SW 1271 (cell line): ENCODE measurements around the gene SAMD4A.

ENCODE experiments used
- DNase-seq, 2 experiments: peaks; one replicate each; lab custom pipeline; 2025; lab: John Stamatoyannopoulos, UW

SAMD4A gene

GRCh38 chr14:54828037-54828436 is 261.1 kb downstream of the SAMD4A start:
- DNase-seq = no peak

DNA sequence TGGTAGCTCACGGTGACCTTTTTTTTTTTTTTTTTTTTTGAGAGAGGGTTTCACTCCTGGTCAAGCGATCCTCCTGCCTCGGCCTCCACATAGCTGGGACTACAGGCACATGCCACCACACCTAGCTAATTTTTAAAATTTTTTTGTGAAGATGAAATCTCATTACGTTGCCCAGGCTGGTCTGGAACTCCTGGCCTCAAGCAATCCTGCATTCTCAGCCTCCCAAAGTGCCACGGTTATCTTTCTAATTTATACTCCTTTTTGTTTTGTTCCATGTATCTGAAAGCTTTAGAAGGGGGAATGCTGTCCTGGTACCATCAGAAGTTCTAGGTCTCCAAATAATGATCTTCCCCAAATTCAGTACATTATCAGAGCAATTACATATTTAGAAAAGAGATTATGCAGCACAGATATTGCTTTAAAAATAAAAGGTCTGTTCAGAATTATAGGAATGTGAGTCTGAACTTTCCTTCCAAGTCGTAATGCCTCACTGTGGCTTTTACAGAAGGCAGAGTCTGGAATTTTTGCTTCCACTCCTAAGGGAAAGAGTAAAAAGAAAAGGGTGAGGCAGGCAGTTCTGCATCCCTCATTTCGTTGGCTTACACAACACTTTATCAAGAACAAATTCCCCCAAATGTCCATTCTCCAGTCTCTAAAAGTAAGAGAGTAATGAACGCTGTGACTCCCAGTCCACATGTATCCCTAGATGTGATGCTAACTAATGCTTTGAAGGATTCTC is 262.7 kb downstream of the SAMD4A start:
- no peak for DNase-seq

DNA sequence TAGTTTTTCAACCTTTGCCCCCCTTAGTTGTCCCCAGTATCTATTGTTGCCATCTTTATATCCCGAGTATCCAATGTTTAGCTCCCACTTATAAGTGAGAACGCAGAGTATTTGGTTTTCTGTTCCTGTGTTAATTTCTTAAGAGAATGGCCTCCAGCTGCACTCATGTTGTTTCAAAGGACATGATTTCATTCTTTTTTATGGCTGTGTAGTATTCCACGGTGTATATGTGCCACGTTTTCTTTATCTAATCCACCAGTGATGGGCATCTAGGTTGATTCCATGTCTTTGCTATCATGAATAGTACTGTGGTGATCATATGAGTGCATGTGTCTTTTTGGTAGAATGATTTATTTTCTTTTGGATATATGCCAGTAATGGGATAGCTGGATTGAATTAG is 263.7 kb downstream of the SAMD4A start:
- DNase-seq = no peak

GRCh38 chr14:54834081-54834480 is 267.2 kb downstream of the SAMD4A start:
- DNase-seq = no peak

DNA sequence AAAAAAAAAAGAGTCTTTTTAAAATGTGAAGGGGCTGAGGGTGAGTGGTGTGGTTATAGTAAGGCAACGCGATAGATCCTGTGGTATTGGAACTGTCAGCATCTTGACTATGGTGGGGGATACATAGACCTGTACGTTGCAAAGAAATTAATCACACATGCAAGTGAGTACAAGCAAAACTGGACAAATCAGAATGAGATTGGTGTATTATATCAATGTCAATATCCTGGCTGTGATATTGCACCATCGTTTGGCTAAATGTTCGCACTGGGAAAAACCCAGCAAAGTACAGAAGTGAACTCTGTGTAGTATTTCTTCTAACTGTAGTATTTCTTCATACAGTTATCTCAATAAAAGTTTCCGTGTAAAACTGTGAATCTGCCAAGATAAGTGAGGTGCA is 267.8 kb downstream of the SAMD4A start:
- no peak for DNase-seq

DNA sequence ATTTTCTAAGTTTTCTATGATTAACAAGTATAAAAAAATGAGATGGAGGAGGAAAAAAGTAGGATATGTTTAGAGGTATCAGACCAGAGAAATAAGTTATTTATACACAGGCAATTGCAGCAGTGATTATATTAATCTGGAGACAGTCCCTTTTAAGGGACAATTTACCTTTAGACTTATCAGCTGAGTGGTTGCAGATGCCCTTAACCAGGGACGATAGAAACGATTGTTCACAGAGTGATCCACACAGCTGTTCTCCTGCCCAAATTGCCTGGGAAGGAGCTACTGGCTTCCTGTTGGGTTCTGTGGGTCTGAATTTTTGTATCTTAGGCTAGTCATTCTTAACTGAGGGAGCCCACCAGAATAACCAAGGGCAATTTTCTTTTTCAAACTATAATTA is 269.3 kb downstream of the SAMD4A start:
- no peak for DNase-seq

DNA sequence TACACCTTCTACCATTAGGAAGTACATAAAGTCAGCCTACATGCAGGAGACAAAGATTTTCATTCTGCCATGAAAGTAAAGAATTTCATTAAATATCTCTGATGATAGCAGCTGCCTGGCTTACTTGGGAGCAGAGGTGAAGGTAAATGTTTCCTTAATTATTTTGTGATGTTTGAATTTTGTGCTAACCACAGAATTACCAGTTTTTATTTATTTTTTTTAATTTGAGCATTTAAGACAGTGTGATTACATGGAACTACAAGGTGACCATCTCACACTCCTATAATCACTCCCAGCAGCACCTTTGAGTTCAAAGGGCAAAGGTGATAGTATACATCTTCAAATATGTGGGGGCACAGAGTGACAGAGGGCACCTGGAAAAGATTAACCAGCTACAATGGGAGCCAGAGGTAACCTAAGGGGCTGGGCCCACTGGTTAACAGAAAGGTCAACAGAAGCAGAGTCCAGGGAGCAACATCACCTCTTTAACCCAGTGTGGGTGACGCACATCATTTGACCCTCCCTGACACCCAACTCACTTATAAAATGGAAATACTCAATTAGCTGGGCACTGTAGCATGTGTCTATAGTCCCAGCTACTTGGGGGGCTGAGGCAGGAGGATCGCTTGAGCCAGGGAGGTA is 270.7 kb downstream of the SAMD4A start:
- DNase-seq = no peak

- no peak for DNase-seq
Measured at GRCh38 chr14:54838931-54839512, 272.1 kb downstream of the SAMD4A start.

DNA sequence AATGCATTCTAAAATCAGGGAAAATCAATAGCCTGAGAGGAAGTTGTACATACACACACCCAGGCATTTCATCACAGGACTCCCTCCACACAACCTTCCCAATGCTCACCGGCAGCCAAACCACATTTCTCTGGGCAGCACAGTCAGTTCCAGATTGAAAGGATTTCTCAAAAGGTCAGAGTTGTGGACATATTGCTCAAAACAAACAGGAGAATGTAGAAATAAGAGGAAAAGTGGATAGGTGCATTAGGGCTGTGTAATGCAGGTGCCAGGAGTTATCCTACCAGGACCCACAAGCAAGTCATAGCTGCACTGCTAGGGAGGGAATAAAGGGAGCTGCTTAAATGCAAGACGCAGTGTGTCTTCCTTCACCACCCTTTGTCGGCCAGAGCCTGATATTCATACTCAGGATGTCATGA is 272.8 kb downstream of the SAMD4A start:
- DNase-seq = no peak

DNA sequence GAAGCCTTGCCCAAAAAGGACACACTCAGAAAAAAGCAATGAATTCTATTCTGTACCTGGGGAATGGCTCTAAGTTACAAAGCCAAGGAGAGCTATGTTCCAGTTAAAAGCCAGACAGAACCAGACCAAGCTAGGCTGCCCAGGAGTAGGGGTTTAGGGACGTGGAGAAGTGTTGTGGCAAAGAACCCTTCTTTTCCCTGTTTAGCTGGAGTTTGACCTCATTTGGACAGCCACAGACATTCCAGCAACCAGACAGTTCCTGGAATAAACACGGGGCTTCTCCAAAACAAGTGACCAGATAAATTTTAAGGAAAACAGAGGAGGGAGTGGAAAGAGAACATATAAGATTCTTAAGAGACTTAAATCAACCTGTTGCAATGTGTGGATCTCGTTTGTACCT is 273.4 kb downstream of the SAMD4A start:
- DNase-seq = no peak

- no peak for DNase-seq
Measured at GRCh38 chr14:54840798-54841197, 273.9 kb downstream of the SAMD4A start.
